GM12892 (cell line): ENCODE data around the gene THBD.

Source experiments
- DNase-seq: peaks from one replicate; pipeline ENCODE4 v3.0.0; 2011; ENCODE audit not compliant: insufficient read length
- FAIRE-seq: peaks from 2 replicates; lab custom pipeline; 2011; peaks lifted over from hg19 to GRCh38; lab: Jason Lieb, UNC
- POLR2A ChIP-seq: IDR thresholded peaks from 2 replicates; pipeline ENCODE4 v1.6.1; 2011; ENCODE audit warnings: low read depth, low read length, control low read depth
- POLR2AphosphoS5 ChIP-seq: IDR thresholded peaks from 2 replicates; pipeline ENCODE4 v1.6.1; 2011; ENCODE audit warnings: low read depth, low read length, control low read depth
- TAF1 ChIP-seq: IDR thresholded peaks from 2 replicates; pipeline ENCODE4 v1.6.1; 2011; ENCODE audit warnings: low read depth, mild to moderate bottlenecking, control low read depth, low read length, borderline replicate concordance

The THBD gene

DNA sequence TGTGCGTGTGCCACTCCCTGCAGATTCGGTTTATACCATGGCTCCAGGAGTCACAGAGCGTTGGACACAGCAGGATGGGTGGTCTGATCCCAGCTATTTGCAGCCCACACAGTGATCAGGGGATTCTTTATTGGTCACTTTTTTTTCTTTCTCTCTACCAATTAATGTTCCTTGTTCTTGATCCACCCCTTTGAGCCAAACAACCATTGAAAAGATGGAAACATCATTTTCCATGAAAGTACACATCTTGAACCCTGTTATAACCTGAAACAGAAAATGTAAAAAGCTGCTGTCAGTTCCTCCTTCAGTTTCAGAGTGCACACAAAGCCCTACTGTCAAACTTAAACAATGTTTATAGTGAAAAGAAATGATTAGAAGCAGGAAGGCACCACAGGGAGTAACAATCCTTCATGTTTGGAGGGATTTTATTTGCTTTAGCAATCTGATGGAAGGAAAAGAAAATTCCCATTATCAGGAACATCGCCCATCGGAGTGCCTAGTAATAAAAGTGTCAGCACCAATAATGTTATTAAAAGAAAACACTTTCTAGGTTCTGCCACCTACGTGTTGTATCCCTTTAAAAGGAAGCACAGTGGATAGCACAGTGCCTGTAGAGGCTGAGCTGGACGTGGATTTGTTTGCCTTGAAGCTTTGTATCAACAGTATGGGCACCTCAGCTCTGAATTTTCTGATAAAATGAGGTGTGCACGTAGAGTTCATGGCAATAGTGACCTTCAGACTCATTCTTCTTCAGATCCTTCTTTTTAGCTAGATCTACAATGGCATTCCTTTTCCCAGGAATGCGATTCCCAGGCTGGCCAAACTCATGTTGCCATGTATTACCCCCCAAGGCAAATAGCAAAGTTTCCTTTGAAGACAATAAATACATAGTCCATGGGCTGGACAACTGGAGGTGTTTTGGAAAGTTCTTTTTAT, 16.1 kb upstream of the THBD start:
- DNase-seq (no peak), FAIRE-seq (no peak)
- TF ChIP-seq TAF1: no peak
- no peak for TF ChIP-seq POLR2A
- no peak for TF ChIP-seq POLR2AphosphoS5

- TF ChIP-seq TAF1 (no peak), POLR2A (no peak), POLR2AphosphoS5 (no peak)
- FAIRE-seq (no peak), DNase-seq (no peak)
Measured at GRCh38 chr20:23063581-23063980, 14.1 kb upstream of the THBD start.

DNA sequence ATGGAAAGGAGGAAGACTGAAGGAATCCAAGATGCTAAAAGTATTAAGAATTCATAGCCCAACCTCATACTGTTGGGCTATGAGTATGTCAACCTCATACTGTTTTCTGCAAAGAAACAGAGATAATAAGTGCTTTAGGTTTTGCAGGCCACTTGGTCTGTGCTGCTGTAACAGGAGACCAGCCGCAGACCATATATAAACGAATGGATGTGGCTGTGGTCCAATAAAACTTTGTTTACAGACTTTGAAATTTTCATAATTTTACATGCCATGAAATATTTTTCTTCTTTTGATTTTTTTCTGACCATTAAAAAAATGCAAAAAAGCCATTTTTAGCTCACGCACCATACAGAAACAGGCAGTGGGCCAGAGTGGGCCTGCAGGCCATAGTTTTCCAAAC, 13.7 kb upstream of the THBD start:
- TF ChIP-seq POLR2A (no peak), TAF1 (no peak), POLR2AphosphoS5 (no peak)
- DNase-seq: no peak
- FAIRE-seq: no peak

- TF ChIP-seq POLR2AphosphoS5: no peak
- TF ChIP-seq TAF1: no peak
- no peak for TF ChIP-seq POLR2A
- DNase-seq: no peak
- FAIRE-seq: no peak
Measured at GRCh38 chr20:23062632-23063031, 13.2 kb upstream of the THBD start.

GRCh38 chr20:23061734-23062561, 12.5 kb upstream of the THBD start:
- FAIRE-seq (no peak), DNase-seq (no peak)
- TF ChIP-seq POLR2AphosphoS5 (no peak), POLR2A (no peak), TAF1 (no peak)

GRCh38 chr20:23061262-23061661, 11.8 kb upstream of the THBD start:
- FAIRE-seq: no peak
- TF ChIP-seq TAF1: no peak
- TF ChIP-seq POLR2A: no peak
- TF ChIP-seq POLR2AphosphoS5: no peak
- no peak for DNase-seq

DNA sequence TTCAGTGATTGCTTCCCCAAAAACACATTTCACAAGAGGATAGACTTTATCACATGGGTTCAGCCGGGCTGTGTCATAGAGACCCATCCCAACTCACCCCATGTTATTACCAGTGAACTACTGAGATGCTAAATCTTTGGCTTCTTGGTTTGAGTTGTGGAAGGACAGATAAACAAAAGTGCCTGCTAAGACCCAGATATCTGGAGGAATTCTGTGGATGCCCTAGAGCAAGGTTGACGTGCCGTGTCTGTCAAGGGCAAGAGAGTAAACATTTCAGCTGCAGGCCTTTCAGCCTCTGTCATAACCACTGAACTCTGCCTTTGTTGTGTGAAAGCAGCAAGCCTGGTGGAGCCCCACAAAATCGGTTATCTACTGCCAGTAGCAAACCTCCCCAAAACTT, 11.2 kb upstream of the THBD start:
- FAIRE-seq (no peak), DNase-seq (no peak)
- TF ChIP-seq POLR2A (no peak), POLR2AphosphoS5 (no peak), TAF1 (no peak)

GRCh38 chr20:23059846-23060245, 10.4 kb upstream of the THBD start:
- FAIRE-seq (no peak), DNase-seq (no peak)
- no peak for TF ChIP-seq POLR2AphosphoS5
- TF ChIP-seq TAF1: no peak
- TF ChIP-seq POLR2A: no peak

DNA sequence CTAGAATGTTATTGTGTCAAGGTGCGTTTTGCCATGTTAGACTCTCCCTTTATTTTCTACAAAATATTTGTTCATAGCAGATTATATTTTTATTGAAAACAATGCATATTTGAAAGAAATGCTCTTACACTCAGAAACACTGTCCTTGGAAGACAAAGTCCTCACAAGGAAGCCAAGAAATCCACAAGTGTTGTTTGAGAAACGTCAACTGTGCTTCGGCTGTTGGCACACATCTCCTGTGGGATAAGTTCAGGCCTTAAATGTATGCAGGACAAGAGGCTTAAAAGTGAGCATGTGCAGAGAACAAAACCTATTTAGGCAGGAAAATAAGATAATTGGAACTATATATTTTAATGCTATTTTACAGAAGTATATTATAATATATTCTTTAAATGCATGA, 9.5 kb upstream of the THBD start:
- DNase-seq: no peak
- TF ChIP-seq POLR2AphosphoS5 (no peak), POLR2A (no peak), TAF1 (no peak)
- no peak for FAIRE-seq

GRCh38 chr20:23058240-23058639, 8.8 kb upstream of the THBD start:
- TF ChIP-seq TAF1: no peak
- TF ChIP-seq POLR2A: no peak
- no peak for TF ChIP-seq POLR2AphosphoS5
- no peak for FAIRE-seq
- no peak for DNase-seq

GRCh38 chr20:23052904-23053303, 3.4 kb upstream of the THBD start:
- DNase-seq (no peak), FAIRE-seq (no peak)
- TF ChIP-seq POLR2AphosphoS5: no peak
- TF ChIP-seq POLR2A: no peak
- no peak for TF ChIP-seq TAF1
